HK-2 (cell line): ENCODE data around the gene SMCO3.
"Not testable (repeated sequence)": the region's sequence is repeated elsewhere in the genome, so short reads cannot be mapped to it uniquely, and the experiment has no call there.

Source experiments
- DNase-seq: peaks from one replicate; pipeline ENCODE4 v3.0.0-alpha.2; 2018; ENCODE audit not compliant: unreplicated experiment

The SMCO3 gene

DNA sequence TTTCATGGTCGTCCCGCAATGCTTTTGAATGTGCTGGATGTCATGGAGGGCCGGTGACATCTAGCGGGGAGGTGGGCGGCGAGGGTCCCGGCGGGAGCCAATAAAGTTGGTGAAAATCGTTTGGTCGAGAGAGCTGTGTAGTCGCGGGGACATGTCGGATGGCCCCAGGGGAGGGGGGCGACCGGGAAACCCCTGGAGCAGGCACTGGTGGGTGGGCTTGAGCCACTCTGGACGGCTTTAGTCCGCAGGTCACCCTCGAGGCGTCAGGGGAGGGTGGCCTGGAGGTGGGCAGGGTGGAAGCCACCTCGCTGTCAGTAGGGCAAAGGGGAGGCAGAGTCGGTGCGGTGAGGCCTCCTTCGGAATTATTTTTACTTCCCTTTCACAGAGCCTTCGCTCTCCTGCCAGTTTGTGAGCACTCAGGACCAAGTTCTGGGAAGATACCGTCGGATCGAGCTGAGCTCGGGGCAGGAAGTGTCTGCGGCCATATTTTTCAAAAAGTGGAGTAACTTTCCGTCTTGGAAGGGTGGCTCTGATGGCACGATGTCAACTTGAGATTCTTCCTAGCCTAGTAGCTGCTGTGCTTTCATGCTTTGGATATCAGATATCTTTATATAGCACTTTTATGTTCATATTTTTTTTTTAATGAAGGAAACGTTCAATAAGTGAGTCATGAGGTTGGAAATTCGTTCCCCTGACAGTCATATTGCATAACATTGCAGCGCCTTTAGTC, 38.9 kb downstream of the SMCO3 start:
- DNase-seq, result peak; percentile 40

DNA sequence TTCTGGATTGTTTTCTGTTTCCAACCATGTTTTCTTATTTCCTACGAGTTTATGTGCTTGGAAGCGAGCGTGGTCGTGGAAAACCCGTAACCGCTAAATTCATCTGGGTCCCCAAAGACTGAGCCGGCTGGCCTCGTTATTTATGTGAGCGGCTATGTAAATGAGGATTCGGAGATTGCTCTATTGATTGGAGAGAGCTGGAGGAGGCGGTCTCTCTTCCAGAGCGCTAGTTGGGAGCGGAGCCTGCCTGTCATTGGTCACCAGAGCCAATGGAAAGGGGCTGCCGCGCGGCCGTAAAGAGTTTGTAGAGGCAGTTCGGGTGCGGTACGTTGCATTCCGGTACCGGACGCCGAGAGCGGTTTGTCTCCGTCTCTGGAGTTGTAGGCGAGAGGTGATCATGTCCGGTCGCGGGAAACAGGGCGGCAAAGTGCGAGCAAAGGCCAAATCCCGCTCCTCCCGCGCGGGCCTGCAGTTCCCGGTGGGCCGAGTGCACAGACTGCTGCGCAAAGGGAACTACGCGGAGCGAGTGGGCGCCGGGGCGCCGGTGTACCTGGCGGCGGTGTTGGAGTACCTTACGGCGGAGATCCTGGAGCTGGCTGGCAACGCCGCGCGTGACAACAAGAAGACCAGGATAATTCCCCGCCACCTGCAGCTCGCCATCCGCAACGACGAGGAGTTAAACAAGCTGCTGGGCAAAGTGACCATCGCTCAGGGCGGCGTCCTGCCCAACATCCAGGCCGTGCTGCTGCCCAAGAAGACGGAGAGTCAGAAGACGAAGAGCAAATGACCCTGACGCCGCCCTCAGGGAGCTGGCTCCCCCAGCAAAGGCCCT, 39.7 kb downstream of the SMCO3 start:
- DNase-seq, result peak; percentile 93

DNA sequence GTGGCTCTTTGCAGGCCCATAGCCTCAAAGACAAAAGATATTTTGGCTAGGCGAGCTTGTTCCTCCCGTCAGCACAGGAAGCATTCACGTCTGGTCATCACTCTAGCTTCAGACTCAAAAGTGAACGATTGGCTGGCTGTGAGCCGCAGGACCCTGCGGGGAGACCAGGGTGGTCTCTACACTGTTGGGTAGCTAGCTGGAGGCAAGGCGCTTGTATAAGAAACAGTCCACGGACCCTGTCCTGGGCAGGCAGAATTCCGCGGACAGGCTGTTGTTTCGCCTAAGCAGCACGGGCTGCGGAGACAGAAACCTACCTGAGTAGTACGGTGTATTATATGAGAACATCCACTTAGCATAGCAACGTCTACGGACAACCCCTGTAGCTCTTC, 40.3 kb downstream of the SMCO3 start:
- DNase-seq, result no peak

DNA sequence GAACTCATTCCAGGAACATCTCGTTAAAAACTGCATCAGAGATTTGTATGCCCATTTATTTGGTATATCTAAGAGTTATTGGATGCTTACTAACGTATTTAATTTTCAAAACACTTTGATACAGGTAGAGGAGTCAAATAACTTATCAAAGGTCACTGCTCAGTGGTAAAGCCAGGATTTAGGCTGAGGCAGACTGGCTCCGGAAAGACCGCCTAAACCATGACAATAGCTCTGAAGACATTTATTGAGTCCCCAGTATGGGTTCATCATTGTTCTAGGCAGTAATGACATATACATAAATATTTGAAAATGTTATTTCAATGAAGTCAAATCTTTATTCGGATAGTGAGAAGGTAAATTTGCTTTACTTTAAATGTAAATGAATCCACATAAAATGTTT, 41.0 kb downstream of the SMCO3 start:
- no peak for DNase-seq

DNA sequence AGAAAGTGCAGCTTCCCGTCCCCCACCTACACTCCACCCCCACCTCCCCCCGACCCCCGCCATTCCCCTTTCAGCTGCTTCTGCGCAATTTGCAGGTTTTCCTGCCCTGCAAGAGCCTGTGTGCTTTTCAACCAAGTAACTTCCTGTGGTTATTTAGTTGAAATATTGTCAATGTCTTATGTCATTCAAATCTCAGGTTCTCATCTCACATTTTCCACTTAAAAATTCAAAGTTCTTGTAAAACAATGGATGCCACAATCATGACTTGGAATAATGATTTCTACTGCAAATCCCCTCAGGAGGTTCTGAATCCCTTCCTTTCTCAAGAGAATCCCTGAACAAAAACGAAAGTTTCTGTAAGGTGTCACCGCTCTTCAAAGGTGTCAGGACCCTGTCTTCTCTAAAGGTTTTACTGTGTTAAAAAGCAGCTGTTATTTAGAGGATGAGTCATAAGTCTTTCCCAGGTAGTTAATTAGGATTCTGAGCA, 42.3 kb downstream of the SMCO3 start:
- DNase-seq, result peak; percentile 7

DNA sequence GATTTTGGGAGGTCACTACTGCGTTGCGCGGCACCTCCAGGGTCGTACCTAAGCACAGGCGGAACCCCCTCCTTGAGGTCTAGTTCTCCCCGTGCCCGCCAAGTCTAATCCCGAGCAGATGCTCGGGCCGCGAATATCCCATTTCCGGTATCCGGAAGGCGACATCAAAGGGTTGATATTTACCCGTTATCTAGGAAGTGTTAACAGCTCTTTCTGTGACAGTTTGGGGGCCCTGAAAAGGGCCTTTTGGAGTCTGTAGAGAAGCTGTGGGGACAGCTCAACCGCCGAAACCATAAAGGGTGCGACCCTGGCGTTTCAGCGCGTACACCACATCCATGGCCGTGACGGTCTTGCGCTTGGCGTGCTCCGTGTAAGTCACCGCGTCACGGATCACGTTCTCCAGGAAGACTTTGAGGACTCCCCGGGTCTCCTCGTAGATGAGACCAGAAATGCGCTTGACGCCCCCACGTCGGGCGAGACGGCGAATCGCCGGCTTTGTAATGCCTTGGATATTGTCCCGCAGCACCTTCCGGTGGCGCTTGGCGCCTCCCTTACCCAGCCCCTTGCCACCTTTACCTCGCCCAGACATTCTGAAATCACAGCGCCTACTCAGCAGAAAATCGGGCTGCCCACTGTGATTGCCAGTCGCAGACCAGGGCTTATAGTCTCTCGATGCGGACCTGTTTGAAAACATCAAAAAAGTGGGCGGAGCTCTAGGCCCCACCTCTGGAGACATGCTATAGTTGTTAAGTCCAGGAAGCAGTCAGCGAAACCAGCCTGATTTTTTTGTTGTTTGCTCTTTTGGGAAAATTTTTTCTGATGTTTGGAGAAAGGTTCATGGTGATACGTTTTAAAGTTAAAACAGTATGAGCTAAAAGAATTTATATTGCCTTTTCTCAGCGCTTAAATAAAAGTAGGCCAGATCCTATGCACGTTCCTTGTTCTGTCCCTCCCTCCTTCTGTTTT, 43.2 kb downstream of the SMCO3 start:
- peak; percentile 97 for DNase-seq

DNA sequence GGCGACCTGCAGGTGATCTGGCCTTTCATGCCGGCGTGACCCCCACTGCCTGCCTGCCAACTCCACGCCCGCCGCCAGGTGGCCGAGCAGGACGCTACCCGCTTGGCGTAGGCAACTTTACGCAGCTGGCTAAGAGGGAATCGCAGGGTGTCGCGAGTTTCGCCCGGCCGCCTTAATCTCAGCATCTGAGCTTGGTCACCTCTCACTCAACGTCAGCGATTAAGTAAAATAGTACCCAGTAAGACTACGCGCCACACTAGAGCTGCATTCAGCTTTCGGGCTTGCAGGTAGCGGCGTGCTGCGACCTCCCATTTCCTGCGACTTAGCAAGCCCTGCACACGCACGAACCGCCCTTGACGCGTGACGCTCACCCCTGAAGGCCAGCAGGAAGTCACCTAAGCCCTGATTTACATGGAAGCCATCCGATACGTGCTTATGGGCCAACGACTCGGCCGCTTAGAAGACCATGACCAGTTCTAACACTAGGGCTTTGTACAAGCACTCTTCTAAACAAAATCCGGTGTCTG, 44.0 kb downstream of the SMCO3 start:
- peak; percentile 92 for DNase-seq

DNA sequence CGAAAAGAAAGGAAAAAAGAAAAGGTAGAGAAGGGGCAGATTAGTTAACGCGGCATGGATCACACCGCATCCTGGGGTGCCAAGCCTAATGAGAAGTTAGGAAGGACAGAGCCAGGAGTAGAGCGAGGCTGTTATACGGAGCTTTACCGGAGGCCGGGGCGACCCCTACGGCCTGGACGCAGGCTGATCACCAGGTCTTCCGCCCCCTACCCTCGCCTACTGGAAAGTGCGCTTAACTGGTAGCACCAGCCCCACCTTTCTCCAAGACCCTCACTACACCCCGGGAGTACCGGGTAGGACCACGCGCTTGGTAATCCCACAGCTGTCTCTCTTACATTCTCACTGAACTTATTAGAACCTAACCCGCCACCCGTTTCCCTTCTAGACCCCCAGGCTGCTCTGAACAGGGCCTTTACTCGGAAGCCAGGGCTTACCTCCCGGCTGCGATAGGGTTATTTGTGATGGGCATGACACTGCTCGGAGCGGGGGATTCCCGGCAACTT, 44.5 kb downstream of the SMCO3 start:
- DNase-seq, result no peak

DNA sequence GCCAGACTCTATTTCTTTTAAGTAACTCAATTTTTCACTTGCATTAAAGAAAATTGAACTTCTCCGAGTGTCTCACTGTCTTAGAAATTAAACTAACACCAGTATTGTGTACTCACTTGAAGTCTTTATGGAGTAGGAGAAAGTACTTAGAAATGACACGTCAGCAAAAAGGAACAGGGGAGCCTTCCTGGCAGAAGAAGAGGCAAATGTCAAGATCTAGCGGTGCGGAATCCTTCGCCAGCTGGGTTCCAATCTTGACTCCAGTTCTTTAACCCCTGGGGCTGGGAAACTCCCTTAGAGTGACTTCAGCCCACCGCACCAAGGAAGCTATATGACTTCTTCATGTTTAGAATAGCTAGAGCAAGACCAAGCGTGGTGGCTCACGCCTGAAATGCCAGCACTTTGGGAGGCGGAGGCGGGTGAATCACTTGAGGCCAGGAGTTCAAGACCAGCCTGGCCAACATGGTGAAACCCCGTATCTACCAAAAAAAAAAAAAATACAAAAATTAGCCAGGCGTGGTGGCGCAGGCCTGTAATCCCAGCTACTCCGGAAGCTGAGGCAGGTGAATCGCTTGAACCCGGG, 45.1 kb downstream of the SMCO3 start:
- DNase-seq, result peak; percentile 6

DNA sequence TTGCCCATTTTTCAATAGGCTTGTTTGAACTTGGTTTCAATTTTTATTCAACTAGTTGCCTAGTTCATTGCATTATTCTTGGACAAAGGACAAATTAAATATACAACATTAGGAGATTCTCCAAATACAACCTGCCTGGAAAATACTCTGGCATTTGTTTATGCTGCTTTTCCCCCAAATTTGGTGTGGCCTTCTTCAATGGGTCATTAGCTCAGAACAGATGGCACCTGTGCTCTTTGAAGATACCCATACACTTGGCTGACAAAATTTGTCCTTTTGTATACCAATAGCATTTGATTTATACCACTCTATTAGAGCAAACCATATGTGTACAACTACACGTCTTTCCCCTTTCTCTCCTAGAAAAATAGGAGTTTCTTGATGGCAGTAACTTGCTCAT, 46.4 kb downstream of the SMCO3 start:
- DNase-seq, result no peak

DNA sequence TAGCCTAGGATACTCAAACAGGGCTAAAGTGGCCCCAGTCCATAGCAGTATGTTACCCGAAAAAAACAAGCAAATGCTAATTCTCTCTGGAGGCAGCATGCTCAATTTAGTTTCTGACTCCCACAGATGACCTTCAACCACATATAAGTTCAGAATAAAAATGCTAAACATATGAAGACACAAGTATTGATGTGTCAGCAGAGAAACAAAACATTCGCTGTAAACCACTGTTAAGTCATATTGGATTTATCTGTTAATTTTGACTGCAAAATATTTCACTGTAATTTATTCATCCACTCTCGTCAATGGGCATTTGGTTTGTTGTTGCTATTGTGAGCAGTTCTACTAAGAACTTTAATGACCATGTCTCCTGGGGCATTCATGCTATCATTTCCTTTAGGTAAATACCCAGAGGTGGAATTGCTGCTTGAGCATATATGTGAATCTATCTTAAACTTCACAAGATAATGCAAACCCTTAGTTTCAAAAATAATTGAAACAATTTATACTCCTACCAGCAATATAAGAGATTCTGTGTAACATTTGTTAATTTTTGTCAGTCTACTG, 47.2 kb downstream of the SMCO3 start:
- no peak for DNase-seq

DNA sequence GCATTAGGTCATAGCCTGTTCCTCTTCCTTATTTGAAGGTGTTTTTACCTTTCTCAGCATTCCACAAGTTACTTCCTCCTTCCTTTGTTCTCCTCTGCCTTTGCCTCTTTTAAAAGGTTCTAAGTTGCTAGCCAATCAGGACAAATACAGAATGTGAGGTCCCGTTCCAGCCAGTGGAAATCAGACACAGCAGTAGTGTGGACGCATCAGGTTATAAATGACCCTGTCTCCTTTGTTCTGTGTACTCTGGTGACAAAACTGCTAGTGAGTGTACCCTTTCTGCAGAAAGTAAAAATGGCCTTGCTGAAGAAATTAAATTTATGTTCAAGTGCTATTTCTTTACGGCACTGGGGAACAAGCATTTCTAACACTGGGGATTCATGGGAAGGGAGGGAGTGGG, 48.0 kb downstream of the SMCO3 start:
- DNase-seq, result not testable (repeated sequence)

DNA sequence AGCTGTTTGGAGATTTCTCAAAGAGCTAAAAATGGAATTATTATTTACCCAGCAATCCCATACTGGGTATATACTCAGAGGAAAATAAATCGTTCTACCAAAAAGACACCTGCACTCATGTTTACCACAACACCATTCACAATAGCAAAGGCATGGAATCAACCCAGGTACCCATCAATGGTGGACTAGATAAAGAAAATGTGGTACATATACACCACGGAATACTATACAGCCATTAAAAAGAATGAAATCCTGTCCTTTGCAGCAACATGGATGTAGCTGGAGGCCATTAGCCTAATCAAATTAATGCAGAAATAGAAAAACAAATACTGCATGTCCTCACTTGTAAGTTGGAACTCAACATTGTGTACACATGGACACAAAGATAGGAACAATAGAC, 48.6 kb downstream of the SMCO3 start:
- no peak for DNase-seq

DNA sequence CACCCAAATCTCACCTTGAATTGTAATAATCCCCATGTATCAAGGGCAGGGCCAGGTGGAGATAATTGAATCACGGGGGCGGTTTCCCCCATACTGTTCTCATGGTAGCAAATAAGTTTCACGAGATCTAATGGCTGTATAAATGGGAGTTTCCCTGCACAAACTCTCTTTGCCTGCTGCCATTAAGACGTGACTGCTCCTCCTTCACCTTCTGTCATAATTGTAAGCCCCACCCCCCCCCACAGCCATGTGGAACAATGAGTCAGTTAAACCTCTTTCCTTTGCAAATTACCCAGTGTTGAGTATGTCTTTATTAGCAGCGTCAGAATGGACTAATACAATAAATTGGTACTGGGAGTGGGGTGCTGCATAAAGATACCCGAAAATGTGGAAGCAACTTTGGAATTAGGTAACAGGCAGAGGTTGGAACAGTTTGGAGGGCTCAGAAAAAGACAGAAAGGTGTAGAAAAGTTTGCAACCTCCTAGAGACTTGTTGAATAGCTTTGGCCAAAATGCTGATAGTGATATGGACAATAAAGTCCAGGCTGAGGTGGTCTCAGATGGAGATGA, 54.2 kb downstream of the SMCO3 start:
- not testable (repeated sequence) for DNase-seq

DNA sequence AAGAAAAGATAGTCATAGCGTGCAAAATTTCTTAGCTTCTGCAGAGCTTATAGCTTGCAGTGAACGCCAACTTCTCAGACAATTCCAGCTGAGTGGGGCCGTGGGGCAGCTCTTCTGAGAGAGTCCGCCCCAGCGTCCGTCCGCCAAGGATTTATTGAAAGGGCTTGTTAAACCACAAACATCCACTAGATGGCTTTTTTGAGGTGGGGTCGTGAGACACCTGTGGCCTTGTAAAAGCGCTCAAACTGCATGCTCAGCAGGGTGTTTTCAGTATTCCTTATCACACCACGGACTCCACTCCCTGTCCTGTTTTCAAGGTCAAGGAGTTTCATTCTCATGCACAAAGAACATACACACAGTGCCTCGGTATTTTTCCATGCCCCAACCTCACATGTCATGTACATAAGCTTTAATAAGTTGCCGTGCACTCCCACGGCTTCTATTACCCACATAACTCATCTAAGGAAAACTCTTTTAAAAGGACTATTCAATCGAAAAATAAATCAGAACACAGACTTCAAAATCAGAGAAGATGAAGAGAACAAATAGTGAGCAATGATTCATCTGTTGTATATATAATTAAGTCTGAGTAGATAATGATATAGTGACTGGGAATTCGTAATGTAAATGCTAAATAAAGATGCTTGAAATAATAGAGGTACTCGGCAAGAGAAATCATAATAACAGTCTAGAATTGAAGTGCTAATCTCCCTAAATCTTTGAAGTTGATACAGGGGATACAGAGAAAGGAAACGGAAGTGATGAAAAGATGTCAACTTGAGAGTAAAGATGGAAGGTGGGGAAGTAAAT, 57.4 kb downstream of the SMCO3 start:
- DNase-seq, result no peak
